Measurements from ENCODE around the gene GPR108. TPM values are rescaled to one million over a fixed set of nuclear protein-coding genes. Genes with fewer than 3 reads are reported as not detected.

The GPR108 gene
- total RNA-seq, 3 donors from 2014 or later (not counting 1 experiment from before 2014, with no cell fraction given), result 66.1 to 78.0 (median 76.9) TPM

DNA sequence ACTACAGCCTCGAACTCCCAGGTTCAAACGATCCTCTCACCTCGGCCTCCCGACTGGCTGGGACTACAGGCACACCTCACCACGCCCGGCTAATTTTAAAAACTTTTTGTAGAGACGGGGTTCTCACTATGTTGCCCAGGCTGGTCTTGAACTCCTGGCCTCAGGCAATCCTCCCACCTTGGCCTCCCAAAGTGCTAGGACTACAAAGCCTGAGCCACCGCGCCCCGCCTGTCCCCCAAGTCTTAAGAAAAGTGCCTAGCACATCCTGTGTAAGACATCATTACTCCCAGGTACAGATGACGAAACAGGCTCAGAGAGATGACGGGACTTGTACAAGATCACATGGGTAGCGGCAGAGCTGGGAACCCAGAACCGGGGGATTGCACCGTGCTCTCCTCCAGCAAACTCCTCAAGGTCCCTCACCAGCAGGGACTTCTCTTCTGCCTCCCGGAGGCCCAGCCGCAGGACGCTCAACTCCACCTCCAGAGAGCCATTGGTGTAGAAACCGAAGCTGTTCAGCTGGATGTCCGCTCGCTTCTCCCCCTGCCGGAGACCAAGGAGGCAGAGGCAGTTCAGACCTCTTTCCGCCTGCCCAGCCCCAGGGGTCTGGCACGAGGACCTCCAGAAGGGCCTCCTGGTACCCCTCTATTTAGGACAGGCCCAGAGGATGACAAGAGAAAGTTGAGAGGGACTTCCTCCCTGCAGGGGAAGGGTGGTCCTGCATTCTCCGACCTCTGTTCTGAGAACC lies 1.0 kb downstream of the GPR108 start:
- Mint-ChIP-seq H3K4me1 (peaks cover 29 to 41% of the 10 kb centered on the region in 2 donors), H3K27me3 (ENCODE audit: low read depth in 2 of 2) (no peaks in the 10 kb centered on the region), H3K36me3 (no peaks in the 10 kb centered on the region), H3K4me3 (peak overlapping the region; percentile 94), H3K9me3 (no peaks in the 10 kb centered on the region), H3K27ac (peak overlapping the region; percentile 98)
- WGBS (ENCODE audit: insufficient coverage), result 22% methylated on average over 25 of the region's 25 CpGs
- peaks cover 53% of the 10 kb centered on the region for H3K4me1 ChIP-seq (ENCODE audit: control insufficient read depth, insufficient read depth, low read length)
- no peaks in the 10 kb centered on the region for H3K27me3 ChIP-seq (ENCODE audit: control insufficient read depth, insufficient read depth, low read length)
- no peaks in the 10 kb centered on the region for H3K9me3 ChIP-seq (ENCODE audit: control insufficient read depth, insufficient read depth, low read length)
- DNase-seq (peak; percentile 66 to 88), ATAC-seq (peak; percentile 9 to 13 (median 11))
- intact Hi-C loops (cut with micrococcal nuclease), result loop anchor here (1.0 to 5.0 kb wide), 3 partner anchors 74 to 219 kb away; no protein-coding TSS in a partner anchor
- TF ChIP-seq, protein P1, sequence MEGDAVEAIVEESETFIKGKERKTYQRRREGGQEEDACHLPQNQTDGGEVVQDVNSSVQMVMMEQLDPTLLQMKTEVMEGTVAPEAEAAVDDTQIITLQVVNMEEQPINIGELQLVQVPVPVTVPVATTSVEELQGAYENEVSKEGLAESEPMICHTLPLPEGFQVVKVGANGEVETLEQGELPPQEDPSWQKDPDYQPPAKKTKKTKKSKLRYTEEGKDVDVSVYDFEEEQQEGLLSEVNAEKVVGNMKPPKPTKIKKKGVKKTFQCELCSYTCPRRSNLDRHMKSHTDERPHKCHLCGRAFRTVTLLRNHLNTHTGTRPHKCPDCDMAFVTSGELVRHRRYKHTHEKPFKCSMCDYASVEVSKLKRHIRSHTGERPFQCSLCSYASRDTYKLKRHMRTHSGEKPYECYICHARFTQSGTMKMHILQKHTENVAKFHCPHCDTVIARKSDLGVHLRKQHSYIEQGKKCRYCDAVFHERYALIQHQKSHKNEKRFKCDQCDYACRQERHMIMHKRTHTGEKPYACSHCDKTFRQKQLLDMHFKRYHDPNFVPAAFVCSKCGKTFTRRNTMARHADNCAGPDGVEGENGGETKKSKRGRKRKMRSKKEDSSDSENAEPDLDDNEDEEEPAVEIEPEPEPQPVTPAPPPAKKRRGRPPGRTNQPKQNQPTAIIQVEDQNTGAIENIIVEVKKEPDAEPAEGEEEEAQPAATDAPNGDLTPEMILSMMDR (IDR thresholded peaks at IDR 0.05), result peak; percentile 72
- H3K4me3 ChIP-seq (ENCODE audit: low read length), result peak overlapping the region; percentile 80
- H3K36me3 ChIP-seq (ENCODE audit: control insufficient read depth, insufficient read depth, low read length), result peaks cover 22% of the 10 kb centered on the region
- H3K27ac ChIP-seq (ENCODE audit: low read length), result peak overlapping the region; percentile 94

DNA sequence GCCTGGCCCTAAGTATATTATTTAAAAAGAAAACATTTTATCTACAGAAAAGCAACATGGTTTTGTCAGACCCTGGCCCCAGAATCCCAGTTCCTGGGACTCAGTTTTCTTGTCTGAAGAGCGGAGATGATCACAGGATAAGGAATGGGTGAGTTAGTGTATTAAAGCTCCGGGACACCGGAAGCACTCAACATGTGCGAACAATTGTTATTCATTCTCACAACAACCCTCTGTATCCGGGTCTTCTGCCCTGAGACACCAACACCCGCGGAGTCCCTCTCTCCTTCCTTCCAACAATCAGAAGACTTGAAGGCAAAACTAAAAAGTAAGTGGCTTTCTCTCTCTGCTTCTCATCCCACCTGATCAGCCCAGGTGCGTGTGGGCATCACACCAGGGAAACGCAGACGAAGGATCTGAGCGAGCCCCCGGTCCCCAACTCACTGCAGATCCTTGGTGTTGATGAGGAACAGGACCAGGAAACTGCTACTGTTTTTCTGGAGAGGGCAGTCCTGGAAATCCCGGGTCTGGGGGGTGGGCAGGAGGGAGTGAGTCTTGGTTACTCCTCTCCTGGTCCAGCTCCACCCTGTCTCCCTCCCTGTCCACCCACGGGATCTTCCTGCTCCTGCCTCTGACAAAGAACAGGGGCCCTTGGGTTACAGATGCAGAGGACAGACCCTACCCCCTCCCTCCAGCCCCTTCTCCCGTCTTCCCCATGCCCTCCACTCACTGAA lies 2.0 kb downstream of the GPR108 start:
- Mint-ChIP-seq H3K27ac (peak overlapping the region; percentile 98), H3K36me3 (no peaks in the 10 kb centered on the region), H3K27me3 (ENCODE audit: low read depth in 2 of 2) (no peaks in the 10 kb centered on the region), H3K4me3 (no peak overlapping the region), H3K9me3 (no peaks in the 10 kb centered on the region), H3K4me1 (peaks cover 29 to 39% of the 10 kb centered on the region in 2 donors)
- DNase-seq (no peak), ATAC-seq (no peak)
- intact Hi-C loops (cut with micrococcal nuclease), result loop anchor here (5.0 kb wide), 1 partner anchor 218 kb away; no protein-coding TSS in a partner anchor
- no peaks in the 10 kb centered on the region for H3K9me3 ChIP-seq (ENCODE audit: control insufficient read depth, insufficient read depth, low read length)
- H3K36me3 ChIP-seq (ENCODE audit: control insufficient read depth, insufficient read depth, low read length), result peaks cover 22% of the 10 kb centered on the region
- no peaks in the 10 kb centered on the region for H3K27me3 ChIP-seq (ENCODE audit: control insufficient read depth, insufficient read depth, low read length)
- TF ChIP-seq, protein P1 (IDR thresholded peaks at IDR 0.05), result no peak
- WGBS (ENCODE audit: insufficient coverage), result 96% methylated on average over 14 of the region's 15 CpGs
- peaks cover 44% of the 10 kb centered on the region for H3K4me1 ChIP-seq (ENCODE audit: control insufficient read depth, insufficient read depth, low read length)
- H3K27ac ChIP-seq (ENCODE audit: low read length), result peak overlapping the region; percentile 94
- no peak overlapping the region for H3K4me3 ChIP-seq (ENCODE audit: low read length)

GRCh38 chr19:6734096-6734696 lies 3.2 kb downstream of the GPR108 start:
- Histone ChIP-seq H3K4me1 (ENCODE audit: control insufficient read depth, insufficient read depth, low read length) (peaks cover 34% of the 10 kb centered on the region), H3K27ac (ENCODE audit: low read length) (no peak overlapping the region), H3K4me3 (ENCODE audit: low read length) (no peak overlapping the region), H3K36me3 (ENCODE audit: control insufficient read depth, insufficient read depth, low read length) (peaks cover 27% of the 10 kb centered on the region), H3K9me3 (ENCODE audit: control insufficient read depth, insufficient read depth, low read length) (no peaks in the 10 kb centered on the region), H3K27me3 (ENCODE audit: control insufficient read depth, insufficient read depth, low read length) (no peaks in the 10 kb centered on the region)
- ATAC-seq (no peak), DNase-seq (no peak)
- intact Hi-C loops (cut with micrococcal nuclease), result no loop called here
- 96% methylated on average over 20 of the region's 20 CpGs for WGBS (ENCODE audit: insufficient coverage)
- TF ChIP-seq, protein P1 (IDR thresholded peaks at IDR 0.05), result no peak
- Mint-ChIP-seq H3K27ac (peak overlapping the region; percentile 29 to 73), H3K4me1 (peaks cover 28 to 32% of the 10 kb centered on the region in 2 donors), H3K9me3 (no peaks in the 10 kb centered on the region), H3K4me3 (no peak overlapping the region), H3K36me3 (no peaks in the 10 kb centered on the region), H3K27me3 (ENCODE audit: low read depth in 2 of 2) (no peaks in the 10 kb centered on the region)

Measured in natural killer cell (primary cell).